GM12801 (cell line): ENCODE results near the gene UROS.

ENCODE experiments used
- CTCF ChIP-seq: IDR thresholded peaks from one replicate; pipeline ENCODE4 v1.5.1; 2011; ENCODE audit warnings: control low read depth; ENCODE audit not compliant: insufficient read length; ENCODE audit errors: extremely low read depth

Gene UROS

GRCh38 chr10:125815764-125816163 lies 7.3 kb downstream of the UROS start:
- no peak for TF ChIP-seq CTCF

GRCh38 chr10:125812128-125812750 lies 10.8 kb downstream of the UROS start:
- TF ChIP-seq CTCF = no peak

GRCh38 chr10:125811251-125811650 lies 11.8 kb downstream of the UROS start:
- TF ChIP-seq CTCF = no peak

- no peak for TF ChIP-seq CTCF
Observed at GRCh38 chr10:125808047-125808446, 15.0 kb downstream of the UROS start.

GRCh38 chr10:125802739-125803138 lies 20.3 kb downstream of the UROS start:
- TF ChIP-seq CTCF = no peak

- TF ChIP-seq CTCF = no peak
Observed at GRCh38 chr10:125802131-125802530, 20.9 kb downstream of the UROS start.

GRCh38 chr10:125801574-125801973 lies 21.5 kb downstream of the UROS start:
- TF ChIP-seq CTCF = no peak
